Sigmoid colon (tissue), 7 donors: ENCODE measurements around the gene ACVR2B. TPM values are rescaled to one million over a fixed set of nuclear protein-coding genes. Genes with fewer than 3 reads are reported as not detected.

Source experiments
- DNase-seq: peaks from one replicate; pipeline ENCODE4 v3.0.0-alpha.2; 2019
- H3K27ac ChIP-seq, 4 donors: fragments of 200-600 bp; sonication (generic); one replicate each; pipeline ENCODE4 v1.5.1; 2016 to 2019; ENCODE audit warnings: mild to moderate bottlenecking in 1 of 4
- H3K27me3 ChIP-seq, 3 donors: fragments of 200-600 bp; sonication (generic); one replicate each; pipeline ENCODE4 v1.5.1; 2019; ENCODE audit warnings: mild to moderate bottlenecking in 1 of 3
- H3K36me3 ChIP-seq, 4 donors: fragments of 200-600 bp; sonication (generic); one replicate each; pipeline ENCODE4 v1.5.1; 2016 to 2019
- H3K4me1 ChIP-seq, 4 donors: fragments of 200-600 bp; sonication (generic); one replicate each; pipeline ENCODE4 v1.5.1; 2017 to 2019
- H3K4me3 ChIP-seq, 4 donors: fragments of 200-600 bp; sonication (generic); one replicate each; pipeline ENCODE4 v1.5.1; 2017 to 2019; ENCODE audit warnings: mild to moderate bottlenecking in 2 of 4, moderate library complexity in 1 of 4
- H3K9me3 ChIP-seq, 4 donors: fragments of 200-600 bp in 3 of 4; sonication (generic) in 3 of 4; one replicate each; pipeline versions ENCODE4 v1.5.1 to v1.6.1; 2013 to 2019
- EP300 ChIP-seq, 4 donors: sonication (generic); formaldehyde crosslinking; IDR thresholded peaks; one replicate each; pipeline ENCODE4 v1.6.1; 2017; ENCODE audit warnings: antibody characterized with exemption in 4 of 4
- POLR2A ChIP-seq, 2 donors: fragments of 450-650 bp; IDR thresholded peaks; one replicate each; pipeline ENCODE4 v1.6.1; 2016; ENCODE audit warnings: antibody characterized with exemption in 2 of 2, mild to moderate bottlenecking in 2 of 2, moderate library complexity in 2 of 2
- POLR2AphosphoS5 ChIP-seq, 4 donors: sonication (generic); formaldehyde crosslinking; IDR thresholded peaks; one replicate each; pipeline ENCODE4 v1.6.1; 2017; ENCODE audit warnings: antibody characterized with exemption in 4 of 4
- WGBS, 2 donors: extraction: QIAGEN DNeasy Blood & Tissue Kit; methylation state at CpG; one replicate each; pipeline ENCODE4 v1.1.7; 2013; 5-methylcytosine and 5-hydroxymethylcytosine counted together
- intact Hi-C: fragments of 100-400 bp; cut with DNase I; formaldehyde crosslinking; loops from one replicate; pipeline ENCODE4 v1.15.1; 2023
- polyA plus RNA-seq, 3 donors: library from polyadenylated mRNA; stranded (reverse); fragments of 200-250 nt; gene quantifications; one replicate each; pipeline ENCODE4 v1.2.3, GENCODE V29; 2013
- total RNA-seq, 4 donors: library from RNA; depleted of rRNA; stranded (reverse); fragments of >200 nt; gene quantifications; one replicate each; pipeline ENCODE4 v1.1.0, GENCODE V29; 2016
- TF ChIP-seq, protein P1 (sequence below), 4 experiments: fragments of 450-650 bp in 3 of 4; fragments of 200-600 bp in 1 of 4; IDR thresholded peaks; one replicate each; pipeline ENCODE4 v1.5.1; 2016 to 2019; ENCODE audit warnings: antibody characterized with exemption in 4 of 4, mild to moderate bottlenecking in 3 of 4, moderate library complexity in 2 of 4
- donor health status: healthy with polysubstance abuse.
- donor health status: Bipolar disorder and iron deficiency.
- donor health status: healthy.

The ACVR2B gene
- total and polyA plus RNA-seq, 7 donors, result 0.46 to 9.1 (median 4.8) TPM

DNA sequence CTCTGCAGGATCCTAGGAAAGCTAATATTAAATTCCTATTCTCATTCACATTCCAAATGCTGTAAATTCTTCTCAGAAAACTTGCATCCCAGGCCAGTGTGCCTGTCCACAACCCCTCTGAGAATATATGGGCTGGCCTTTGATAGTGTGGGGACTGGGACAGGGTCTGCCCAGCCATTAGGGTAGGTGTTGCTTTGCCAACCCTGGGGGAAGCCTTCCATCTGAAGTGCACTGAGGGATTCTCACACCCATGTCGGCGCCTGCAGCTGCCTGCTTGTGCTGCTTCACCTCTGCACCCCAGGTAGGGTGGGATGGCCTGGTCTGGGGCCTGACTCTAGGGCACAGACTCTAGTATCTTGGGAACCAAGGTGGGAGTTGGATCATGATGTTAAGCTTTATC is 27.2 kb downstream of the ACVR2B start:
- TF ChIP-seq EP300 (IDR thresholded peaks at IDR 0.05), result no peak
- no peak for TF ChIP-seq POLR2AphosphoS5 (IDR thresholded peaks at IDR 0.05)
- TF ChIP-seq, protein P1, sequence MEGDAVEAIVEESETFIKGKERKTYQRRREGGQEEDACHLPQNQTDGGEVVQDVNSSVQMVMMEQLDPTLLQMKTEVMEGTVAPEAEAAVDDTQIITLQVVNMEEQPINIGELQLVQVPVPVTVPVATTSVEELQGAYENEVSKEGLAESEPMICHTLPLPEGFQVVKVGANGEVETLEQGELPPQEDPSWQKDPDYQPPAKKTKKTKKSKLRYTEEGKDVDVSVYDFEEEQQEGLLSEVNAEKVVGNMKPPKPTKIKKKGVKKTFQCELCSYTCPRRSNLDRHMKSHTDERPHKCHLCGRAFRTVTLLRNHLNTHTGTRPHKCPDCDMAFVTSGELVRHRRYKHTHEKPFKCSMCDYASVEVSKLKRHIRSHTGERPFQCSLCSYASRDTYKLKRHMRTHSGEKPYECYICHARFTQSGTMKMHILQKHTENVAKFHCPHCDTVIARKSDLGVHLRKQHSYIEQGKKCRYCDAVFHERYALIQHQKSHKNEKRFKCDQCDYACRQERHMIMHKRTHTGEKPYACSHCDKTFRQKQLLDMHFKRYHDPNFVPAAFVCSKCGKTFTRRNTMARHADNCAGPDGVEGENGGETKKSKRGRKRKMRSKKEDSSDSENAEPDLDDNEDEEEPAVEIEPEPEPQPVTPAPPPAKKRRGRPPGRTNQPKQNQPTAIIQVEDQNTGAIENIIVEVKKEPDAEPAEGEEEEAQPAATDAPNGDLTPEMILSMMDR (IDR thresholded peaks at IDR 0.05), result no peak
- H3K27ac ChIP-seq, result no peak overlapping the region
- peaks cover 16 to 61% (median 33%) of the 10 kb centered on the region in 4 donors for H3K36me3 ChIP-seq
- H3K9me3 ChIP-seq, result no peaks in the 10 kb centered on the region
- no peaks in the 10 kb centered on the region for H3K27me3 ChIP-seq
- H3K4me3 ChIP-seq, result no peak overlapping the region
- H3K4me1 ChIP-seq, result no peaks in the 10 kb centered on the region
- no peak for DNase-seq
- 96 to 97% methylated on average over 2 of the region's 2 CpGs for WGBS, 2 donors
- intact Hi-C loops, result no loop called here

DNA sequence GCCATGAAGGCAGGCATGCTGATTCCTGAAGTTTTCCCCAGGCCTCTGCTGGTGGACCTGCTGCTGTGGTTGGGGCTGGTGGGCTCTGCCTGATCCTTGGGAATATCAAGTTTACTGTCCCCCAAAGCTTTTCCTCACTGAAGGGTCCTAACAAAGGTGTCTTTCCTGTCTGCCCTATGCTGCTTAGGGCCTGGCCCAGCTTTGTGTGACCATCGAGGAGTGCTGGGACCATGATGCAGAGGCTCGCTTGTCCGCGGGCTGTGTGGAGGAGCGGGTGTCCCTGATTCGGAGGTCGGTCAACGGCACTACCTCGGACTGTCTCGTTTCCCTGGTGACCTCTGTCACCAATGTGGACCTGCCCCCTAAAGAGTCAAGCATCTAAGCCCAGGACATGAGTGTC is 29.3 kb downstream of the ACVR2B start:
- H3K36me3 ChIP-seq, result peaks cover 16 to 61% (median 33%) of the 10 kb centered on the region in 4 donors
- TF ChIP-seq POLR2A (IDR thresholded peaks at IDR 0.05) (no peak), POLR2AphosphoS5 (IDR thresholded peaks at IDR 0.05) (no peak), EP300 (IDR thresholded peaks at IDR 0.05) (no peak)
- TF ChIP-seq, protein P1 (IDR thresholded peaks at IDR 0.05), result no peak
- H3K4me1 ChIP-seq, result no peaks in the 10 kb centered on the region
- no peaks in the 10 kb centered on the region for H3K27me3 ChIP-seq
- DNase-seq, result no peak
- WGBS, 2 donors, result 83 to 94% methylated on average over 10 of the region's 10 CpGs
- no peak overlapping the region for H3K27ac ChIP-seq
- H3K9me3 ChIP-seq, result no peaks in the 10 kb centered on the region
- no peak overlapping the region for H3K4me3 ChIP-seq
- intact Hi-C loops, result no loop called here

DNA sequence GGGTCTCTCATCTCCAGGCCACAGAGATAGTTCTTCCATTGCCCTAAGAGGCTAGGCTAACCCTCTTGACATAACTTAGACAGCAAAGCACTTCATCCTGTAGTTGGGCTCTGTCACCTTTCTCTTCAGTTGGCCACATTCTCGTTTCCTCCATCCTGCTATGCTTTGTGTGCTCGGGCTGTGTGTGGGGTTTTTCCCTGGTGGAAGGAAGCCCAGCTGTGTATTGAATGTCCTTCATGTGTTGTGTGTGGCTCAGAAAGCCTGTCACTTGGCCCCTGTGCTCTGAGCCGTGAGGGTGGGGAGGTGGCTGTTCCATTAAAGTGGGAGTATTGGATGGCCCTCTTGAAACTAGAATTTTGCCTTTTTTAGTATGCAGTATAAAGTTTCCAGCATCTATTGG is 33.6 kb downstream of the ACVR2B start:
- H3K4me3 ChIP-seq, result no peak overlapping the region
- TF ChIP-seq POLR2AphosphoS5 (IDR thresholded peaks at IDR 0.05), result no peak
- TF ChIP-seq, protein P1 (IDR thresholded peaks at IDR 0.05), result no peak
- TF ChIP-seq EP300 (IDR thresholded peaks at IDR 0.05), result no peak
- TF ChIP-seq POLR2A (IDR thresholded peaks at IDR 0.05), result no peak
- no peaks in the 10 kb centered on the region for H3K4me1 ChIP-seq
- no peak overlapping the region for H3K27ac ChIP-seq
- WGBS, 2 donors, result 71 to 87% methylated on average over 3 of the region's 3 CpGs
- H3K9me3 ChIP-seq, result no peaks in the 10 kb centered on the region
- intact Hi-C loops, result no loop called here
- no peaks in the 10 kb centered on the region for H3K27me3 ChIP-seq
- H3K36me3 ChIP-seq, result peaks cover 6 to 28% (median 13%) of the 10 kb centered on the region in 4 donors
- no peak for DNase-seq

DNA sequence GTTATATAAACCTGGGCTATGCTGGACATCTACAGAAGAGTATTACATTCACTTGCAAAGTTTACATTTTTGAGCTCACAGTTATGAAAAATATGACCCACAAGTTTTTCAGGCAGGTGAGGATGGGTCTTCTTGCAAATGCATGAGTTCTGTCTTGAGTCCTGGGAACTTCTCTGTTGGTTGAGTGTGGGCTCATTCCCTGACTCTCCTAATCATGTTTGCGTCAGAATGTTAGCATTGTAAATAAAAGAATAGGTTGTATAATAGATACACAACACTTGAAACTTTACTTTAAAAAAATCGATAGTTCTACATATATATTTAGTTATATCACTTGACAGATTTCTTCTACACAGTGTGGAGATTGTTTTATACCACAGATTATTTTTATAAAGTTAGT is 35.3 kb downstream of the ACVR2B start:
- no peak overlapping the region for H3K4me3 ChIP-seq
- H3K27ac ChIP-seq, result no peak overlapping the region
- peaks cover 0 to 12% (median 2%) of the 10 kb centered on the region in 4 donors for H3K36me3 ChIP-seq
- DNase-seq, result no peak
- WGBS, 2 donors, result 71 to 93% methylated on average over 2 of the region's 2 CpGs
- no peaks in the 10 kb centered on the region for H3K27me3 ChIP-seq
- no peaks in the 10 kb centered on the region for H3K9me3 ChIP-seq
- intact Hi-C loops, result no loop called here
- H3K4me1 ChIP-seq, result peaks cover 0 to 6% (median 0%) of the 10 kb centered on the region in 4 donors
- no peak for TF ChIP-seq POLR2A (IDR thresholded peaks at IDR 0.05)
- no peak for TF ChIP-seq EP300 (IDR thresholded peaks at IDR 0.05)
- TF ChIP-seq POLR2AphosphoS5 (IDR thresholded peaks at IDR 0.05), result no peak
- TF ChIP-seq, protein P1 (IDR thresholded peaks at IDR 0.05), result no peak

DNA sequence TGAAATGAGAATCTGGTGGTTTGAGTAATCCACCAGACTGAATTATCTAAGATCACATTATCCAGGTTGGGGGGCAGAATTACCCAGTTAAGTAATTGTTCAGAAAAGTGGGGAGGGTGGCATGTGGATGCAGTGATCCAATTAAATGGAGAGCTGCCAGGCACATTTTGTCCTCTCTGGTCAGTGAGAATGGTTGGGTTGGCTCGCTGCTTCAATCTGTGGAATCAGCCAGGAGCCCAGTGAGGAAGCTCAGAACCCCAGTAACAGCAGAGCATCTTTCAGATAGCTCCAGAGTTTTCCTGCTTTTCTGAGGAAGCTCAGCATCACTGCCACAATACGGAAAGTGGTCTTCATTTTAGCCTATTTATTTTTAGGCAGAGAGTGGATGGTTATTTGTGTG is 36.1 kb downstream of the ACVR2B start:
- intact Hi-C loops, result loop anchor here (10.0 kb wide), 1 partner anchor 165 kb away; no protein-coding TSS in a partner anchor
- H3K27ac ChIP-seq, result no peak overlapping the region

More for the DNA sequence above, 36.1 kb downstream of the ACVR2B start:
- TF ChIP-seq EP300 (IDR thresholded peaks at IDR 0.05), result no peak
- no peak for TF ChIP-seq POLR2AphosphoS5 (IDR thresholded peaks at IDR 0.05)
- TF ChIP-seq, protein P1 (IDR thresholded peaks at IDR 0.05), result no peak
- no peak for TF ChIP-seq POLR2A (IDR thresholded peaks at IDR 0.05)
- no peaks in the 10 kb centered on the region for H3K27me3 ChIP-seq
- H3K4me3 ChIP-seq, result no peak overlapping the region
- peaks cover 0 to 4% (median 0%) of the 10 kb centered on the region in 4 donors for H3K36me3 ChIP-seq
- peaks cover 0 to 6% (median 0%) of the 10 kb centered on the region in 4 donors for H3K4me1 ChIP-seq
- no peaks in the 10 kb centered on the region for H3K9me3 ChIP-seq
- DNase-seq, result no peak
- 92 to 99% methylated on average over 2 of the region's 2 CpGs for WGBS, 2 donors
